Stimulated activated CD4-positive, alpha-beta T cell treated with anti-CD3 and anti-CD28 coated beads, Interleukin-1b, Interleukin-23, amount 100 ng/mL, for 4 hours (primary cell): ENCODE data around the gene PTGES3L.
"Not testable (repeated sequence)": the region's sequence is repeated elsewhere in the genome, so short reads cannot be mapped to it uniquely, and the experiment has no call there.

Experiments
- DNase-seq, 2 donors: peaks; one replicate each; pipeline ENCODE4 v3.0.0-alpha.2; 2020; ENCODE audit warnings: low read depth in 2 of 2

PTGES3L gene

GRCh38 chr17:43014020-43014648, 34.3 kb upstream of the PTGES3L start:
- no peak for DNase-seq

- no peak for DNase-seq
Observed at GRCh38 chr17:43013296-43013695, 33.4 kb upstream of the PTGES3L start.

GRCh38 chr17:43011728-43012472, 32.0 kb upstream of the PTGES3L start:
- no peak for DNase-seq

DNA sequence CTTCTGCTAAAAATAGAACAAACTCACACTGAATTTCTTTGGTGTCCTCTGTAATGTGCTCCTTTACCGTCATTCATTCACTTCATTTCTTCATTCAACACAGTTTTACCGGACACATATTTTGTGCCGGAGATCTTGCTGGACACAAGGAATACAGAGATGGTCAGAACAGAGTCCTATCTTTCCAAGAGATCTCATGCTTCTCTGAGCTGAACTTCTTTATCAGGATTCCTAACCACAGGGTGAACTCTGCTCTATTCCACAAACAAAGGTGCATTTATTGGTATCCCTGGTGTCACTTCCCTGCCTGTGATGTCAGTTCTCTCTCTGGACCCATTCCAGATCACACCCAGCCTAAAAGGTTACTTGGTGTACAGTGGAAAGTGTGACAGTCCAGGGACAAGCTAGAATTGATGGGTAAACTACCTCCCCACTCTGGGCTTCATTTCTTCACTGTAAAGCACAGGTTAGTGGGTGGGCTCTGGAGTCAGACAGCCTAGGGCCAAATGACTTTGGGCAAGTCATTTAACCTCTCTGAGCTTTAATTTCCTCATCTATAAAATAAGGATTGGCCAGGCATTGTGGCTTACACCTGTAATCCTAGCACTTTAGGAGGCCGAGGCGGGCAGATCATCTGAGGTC, 30.9 kb upstream of the PTGES3L start:
- no peak for DNase-seq

DNA sequence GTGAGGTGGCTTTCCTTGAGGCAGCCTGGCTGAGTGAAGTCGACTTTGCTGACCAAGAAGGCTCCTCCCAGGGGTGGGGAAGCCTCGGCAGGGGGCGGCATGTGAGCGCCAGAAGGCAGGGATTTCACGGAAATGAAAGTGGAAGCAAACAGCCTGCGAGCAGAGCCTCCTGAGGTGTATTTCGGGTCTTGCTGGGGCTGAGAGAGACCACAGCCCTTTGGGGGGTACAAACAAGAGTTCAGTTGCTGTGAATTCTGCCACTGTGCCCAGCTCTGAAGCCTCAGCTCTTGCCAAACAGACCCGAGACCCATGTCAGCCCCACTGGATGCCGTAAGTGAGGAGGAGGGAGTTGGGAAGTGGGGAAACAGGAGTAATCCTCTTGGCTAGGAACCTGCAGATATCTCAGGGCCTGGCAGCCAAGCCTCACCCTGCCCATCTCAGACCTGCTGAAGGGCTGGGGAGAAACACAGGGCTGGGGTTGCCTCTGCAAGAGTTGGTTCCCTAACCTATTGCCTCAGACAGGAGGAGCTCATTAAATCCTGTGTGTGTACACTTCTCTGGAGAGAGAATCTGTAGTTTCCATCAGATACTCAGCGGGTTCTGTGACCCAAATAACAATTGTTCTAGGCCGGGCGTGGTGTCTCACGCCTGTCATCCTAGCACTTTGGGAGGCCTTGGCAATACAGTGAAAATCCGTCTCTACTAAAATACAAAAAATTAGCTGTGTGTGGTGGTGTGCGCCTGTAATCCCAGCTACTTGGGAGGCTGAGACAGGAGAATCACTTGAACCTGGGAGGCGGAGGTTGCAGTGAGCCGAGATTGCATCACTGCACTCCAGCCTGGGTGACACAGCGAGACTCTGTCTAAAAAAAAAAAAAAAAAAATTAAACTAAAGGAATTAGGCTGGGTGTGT, 27.0 kb upstream of the PTGES3L start, which contains the start of gene IFI35:
IFI35 (plus strand) TSS at position 146 of the 913 bp plus-strand sequence; CDS start at position 310, 164 bp downstream.
- peak; percentile 73 to 77 for DNase-seq

GRCh38 chr17:43003542-43004172, 23.8 kb upstream of the PTGES3L start:
- no peak for DNase-seq

- not testable (repeated sequence) for DNase-seq
Observed at GRCh38 chr17:43000894-43001293, 21.0 kb upstream of the PTGES3L start.

GRCh38 chr17:42999003-42999525, 19.2 kb upstream of the PTGES3L start:
- DNase-seq, result no peak

DNA sequence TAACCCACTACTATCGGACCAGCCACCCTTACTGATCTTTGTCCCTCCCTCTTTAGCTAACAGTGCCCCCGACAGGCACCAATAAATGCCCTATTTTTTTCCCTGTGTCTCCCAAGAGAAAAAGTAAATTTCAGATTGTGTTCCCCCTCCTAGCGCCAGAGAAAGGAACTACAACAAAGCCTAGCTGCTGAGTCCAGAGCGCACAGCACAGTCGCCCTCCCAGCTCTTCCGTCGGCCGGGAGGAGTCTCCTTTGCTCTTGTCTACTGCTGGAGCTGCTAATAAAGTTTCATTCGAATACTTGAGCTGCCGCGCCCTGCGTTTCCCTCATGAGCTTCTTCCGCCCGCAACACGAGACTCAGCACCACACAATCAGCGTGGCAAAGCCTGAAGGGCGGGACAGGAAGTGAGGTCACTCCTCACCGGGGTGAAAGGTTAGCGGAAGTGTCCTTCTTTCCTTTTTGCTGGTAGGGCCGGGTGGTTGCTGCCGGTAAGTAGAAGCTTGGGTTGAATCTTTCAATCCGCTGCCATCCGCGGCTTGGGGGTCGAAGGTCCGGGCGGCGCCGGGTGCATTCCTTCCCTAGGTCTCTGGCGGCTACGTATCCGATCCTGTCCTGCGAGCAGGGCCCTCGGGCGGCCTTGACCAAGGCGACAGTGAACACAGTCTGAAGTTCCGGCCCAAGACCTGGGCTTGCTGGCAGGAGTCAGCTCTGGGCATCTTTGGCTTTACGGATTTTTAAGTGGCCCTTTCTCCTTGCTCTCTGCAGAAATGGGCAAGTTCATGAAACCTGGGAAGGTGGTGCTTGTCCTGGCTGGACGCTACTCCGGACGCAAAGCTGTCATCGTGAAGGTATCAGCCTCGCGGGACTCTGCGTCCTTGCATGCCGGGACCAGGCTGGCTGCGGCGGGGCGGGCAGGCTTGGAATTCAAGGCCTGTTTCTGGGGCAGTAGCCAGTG, 18.4 kb upstream of the PTGES3L start, which contains the start of gene RPL27:
RPL27 (plus strand) TSS at position 436 of the 955 bp plus-strand sequence; CDS start at position 768, 332 bp downstream.
- peak; percentile 87 to 92 for DNase-seq

DNA sequence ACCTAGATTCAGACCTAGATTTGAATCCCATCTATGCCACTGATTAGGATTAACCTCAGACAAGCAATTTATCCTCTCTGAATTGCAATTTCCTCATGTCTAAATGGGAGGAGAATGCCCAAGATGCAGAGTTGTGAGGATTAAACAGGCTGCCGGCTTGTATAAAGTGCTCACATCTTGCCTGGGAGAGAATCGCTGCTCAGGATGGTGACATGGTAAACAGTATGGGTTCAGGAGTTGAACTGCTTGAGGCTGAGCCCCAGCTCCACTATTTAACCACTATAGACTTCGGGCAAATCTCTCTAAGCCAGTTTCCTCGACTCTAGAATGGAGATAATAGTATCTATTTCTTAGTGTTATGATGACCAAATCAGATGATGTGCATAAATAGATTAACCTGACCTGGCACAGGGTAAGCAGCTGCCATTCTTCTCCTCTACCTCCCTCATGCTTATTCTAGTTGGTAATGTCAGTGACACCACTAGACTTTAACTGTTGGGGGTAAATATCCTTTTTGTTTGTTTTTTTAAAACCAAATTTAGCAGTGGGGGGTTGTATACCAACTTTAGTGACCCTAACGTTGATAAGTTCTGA, 17.6 kb upstream of the PTGES3L start:
- no peak for DNase-seq

DNA sequence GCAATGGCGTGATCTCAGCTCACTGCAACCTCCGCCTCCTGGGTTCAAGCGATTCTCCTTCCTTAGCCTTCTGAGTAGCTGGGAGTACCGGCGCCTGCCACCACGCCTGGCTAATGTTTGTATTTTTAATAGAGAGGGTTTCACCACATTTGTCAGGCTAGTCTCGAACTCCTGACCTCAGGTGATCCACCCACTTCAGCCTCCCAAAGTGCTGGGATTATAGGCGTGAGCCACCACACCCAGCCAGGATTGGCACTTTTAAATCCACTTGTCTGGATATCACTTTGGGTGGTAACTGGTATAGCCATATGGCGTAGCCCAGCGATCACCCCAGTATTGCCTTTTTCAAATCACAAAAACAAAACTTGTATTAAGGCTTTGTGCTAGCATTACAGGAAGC, 14.0 kb upstream of the PTGES3L start:
- not testable (repeated sequence) for DNase-seq

- DNase-seq, result no peak
Observed at GRCh38 chr17:42992872-42993271, 13.0 kb upstream of the PTGES3L start.

- no peak for DNase-seq
Observed at GRCh38 chr17:42991471-42991870, 11.6 kb upstream of the PTGES3L start.

DNA sequence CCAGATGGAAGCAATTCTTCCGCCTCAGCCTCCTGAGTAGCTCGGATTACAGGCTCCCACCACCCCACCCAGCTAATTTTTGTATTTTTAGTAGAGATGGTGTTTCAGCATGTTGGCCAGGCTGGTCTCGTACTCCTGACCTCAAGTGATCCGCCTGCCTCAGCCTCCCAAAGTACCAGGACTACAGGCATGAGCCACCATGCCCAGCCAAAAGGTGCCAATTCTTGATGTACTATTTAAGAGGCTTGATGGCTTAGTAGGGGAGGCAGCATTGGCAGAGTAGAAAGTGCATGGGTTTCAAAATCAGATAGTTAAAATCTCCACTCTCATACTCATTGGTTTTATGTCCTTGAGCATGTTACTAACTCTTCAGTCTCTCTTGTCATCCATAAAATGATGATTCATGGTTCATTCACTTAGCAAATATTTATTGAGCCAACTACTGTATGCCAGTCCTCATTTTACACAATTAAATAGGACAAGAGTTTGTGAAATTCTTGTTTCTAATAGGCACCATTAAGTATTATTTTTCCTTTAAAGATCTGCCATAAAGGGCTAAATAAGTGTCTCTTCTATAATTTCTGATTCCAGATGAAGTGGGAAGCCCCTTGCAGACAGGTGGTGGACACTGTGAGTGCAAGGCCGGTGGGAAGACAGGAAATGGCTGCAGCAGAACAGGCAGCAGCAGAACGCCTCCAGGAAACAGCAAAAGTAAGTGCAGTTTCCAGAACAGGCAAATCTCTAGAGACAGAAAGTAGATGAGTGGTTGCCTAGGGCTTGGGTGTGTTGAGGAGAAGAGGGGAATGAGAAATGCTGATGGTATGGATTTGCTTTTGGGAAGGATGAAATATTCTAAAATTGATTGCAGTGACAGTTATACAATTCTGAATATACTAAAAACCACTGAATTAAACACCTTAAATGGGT, 10.1 kb upstream of the PTGES3L start:
- no peak for DNase-seq

- no peak for DNase-seq
Observed at GRCh38 chr17:42989141-42989540, 9.3 kb upstream of the PTGES3L start.

- DNase-seq, result no peak
Observed at GRCh38 chr17:42985225-42985624, 5.3 kb upstream of the PTGES3L start.

GRCh38 chr17:42982266-42982665, 2.4 kb upstream of the PTGES3L start:
- DNase-seq, result no peak

DNA sequence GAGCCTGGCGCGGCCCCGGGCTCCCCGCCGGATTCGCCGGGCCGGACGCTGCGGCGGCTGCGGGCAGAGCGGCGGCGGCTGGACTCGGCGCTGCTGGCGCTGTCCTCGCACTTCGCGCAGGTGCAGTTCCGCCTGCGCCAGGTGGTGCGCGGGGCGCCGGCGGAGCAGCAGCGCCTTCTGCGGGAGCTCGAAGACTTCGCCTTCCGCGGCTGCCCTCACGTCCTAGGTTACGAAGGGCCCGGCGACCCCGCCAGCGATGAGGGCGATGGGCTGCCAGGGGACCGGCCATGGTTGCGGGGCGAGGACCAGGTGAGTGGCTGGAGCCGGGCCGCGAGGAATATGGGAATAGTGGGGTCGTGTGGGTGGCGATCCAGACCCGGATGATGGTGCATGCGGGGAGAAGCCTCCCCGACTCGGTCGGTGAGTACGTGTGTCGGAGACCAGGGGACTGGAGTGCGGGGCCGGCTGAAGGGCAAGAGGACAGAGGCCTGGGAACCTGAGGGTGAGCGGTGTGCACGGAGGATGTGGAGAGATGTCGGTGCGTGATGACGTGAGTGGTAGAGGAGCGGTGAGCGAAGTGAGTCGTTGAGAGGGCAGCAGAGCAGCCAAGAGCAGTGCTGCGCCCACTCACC, 1.0 kb upstream of the PTGES3L start:
- peak; percentile 42 to 44 for DNase-seq
